ENCODE data around the gene CASTOR1. TPM values are rescaled to one million over a fixed set of nuclear protein-coding genes. Genes with fewer than 3 reads are reported as not detected.

The CASTOR1 gene
- total RNA-seq, 1 experiment from 2014 or later, result 2.0 TPM

DNA sequence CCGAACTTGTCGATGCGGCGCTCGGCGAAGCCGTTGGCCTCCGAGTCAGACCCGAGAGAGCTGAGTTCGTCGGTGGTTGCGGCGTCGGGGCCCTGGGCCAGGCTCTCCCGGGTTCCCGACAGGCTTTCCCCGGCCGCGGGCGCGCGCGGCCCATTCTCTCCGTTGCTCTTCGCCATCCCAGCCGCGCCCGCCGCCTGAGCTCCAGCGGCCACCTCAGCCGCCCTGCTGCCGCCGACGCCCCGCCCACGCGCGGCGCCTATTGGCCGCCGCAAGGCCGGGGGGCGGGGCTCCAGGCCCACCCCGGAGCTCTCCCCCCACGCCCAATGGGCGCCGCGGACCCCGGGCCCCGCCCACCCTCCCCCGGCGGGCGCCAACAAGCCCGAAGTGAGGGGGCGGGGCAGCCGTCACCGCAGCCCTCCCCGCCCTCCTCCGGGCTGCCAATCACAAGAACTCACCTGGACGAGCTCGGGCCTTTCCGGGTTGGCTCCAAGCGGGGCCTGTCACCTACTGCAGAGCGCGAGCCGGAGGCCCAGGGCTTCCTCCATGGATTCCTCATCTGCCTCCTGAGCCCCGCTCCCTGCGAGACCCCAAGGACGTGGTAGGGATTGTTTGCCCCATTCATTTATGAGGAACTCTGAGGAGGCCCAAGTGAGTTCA, 37.5 kb upstream of the CASTOR1 start, which contains the start of gene TBC1D10A:
TSS of gene TBC1D10A (minus strand) at position 236 of the 657 bp plus-strand sequence. CDS start at position 176, 60 bp downstream.
- intact Hi-C loops (cut with micrococcal nuclease; ENCODE audit: unreplicated experiment), result no loop called here
- no TSS peak for BruUV-seq (replicated peaks)
- CTCF ChIA-PET, result interaction anchor here (0.6 kb wide), 1 partner anchor 87 kb away, joined by 6 read pairs; no protein-coding TSS in a partner anchor
- TF ChIP-seq EZH2 (IDR thresholded peaks at IDR 0.05; ENCODE audit: borderline replicate concordance, low read depth, low read length, poor library complexity, severe bottlenecking), result no peak
- TF ChIP-seq, protein P1, sequence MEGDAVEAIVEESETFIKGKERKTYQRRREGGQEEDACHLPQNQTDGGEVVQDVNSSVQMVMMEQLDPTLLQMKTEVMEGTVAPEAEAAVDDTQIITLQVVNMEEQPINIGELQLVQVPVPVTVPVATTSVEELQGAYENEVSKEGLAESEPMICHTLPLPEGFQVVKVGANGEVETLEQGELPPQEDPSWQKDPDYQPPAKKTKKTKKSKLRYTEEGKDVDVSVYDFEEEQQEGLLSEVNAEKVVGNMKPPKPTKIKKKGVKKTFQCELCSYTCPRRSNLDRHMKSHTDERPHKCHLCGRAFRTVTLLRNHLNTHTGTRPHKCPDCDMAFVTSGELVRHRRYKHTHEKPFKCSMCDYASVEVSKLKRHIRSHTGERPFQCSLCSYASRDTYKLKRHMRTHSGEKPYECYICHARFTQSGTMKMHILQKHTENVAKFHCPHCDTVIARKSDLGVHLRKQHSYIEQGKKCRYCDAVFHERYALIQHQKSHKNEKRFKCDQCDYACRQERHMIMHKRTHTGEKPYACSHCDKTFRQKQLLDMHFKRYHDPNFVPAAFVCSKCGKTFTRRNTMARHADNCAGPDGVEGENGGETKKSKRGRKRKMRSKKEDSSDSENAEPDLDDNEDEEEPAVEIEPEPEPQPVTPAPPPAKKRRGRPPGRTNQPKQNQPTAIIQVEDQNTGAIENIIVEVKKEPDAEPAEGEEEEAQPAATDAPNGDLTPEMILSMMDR (conservative IDR thresholded peaks at IDR 0.05; ENCODE audit: low read depth, low read length), result no peak
- peaks cover 23% of the 10 kb centered on the region for H3K4me1 ChIP-seq (ENCODE audit: insufficient read depth, low read length, poor library complexity, severe bottlenecking)
- POLR2A ChIA-PET (ENCODE audit: low non-redundant PET), result interaction anchor here (0.6 kb wide), 1 partner anchor 548 kb away, joined by 5 read pairs; no protein-coding TSS in a partner anchor
- H3K36me3 ChIP-seq (ENCODE audit: insufficient read depth, low read length, poor library complexity, severe bottlenecking), result peaks cover 5% of the 10 kb centered on the region
- DNase-seq (ENCODE audit: low spot score), result peak; percentile 95
- H3K27ac ChIP-seq (ENCODE audit: low read depth, low read length, poor library complexity, severe bottlenecking), result peak within 1 kb of the TSS; percentile 80
- no peaks in the 10 kb centered on the region for H3K9me3 ChIP-seq (ENCODE audit: low read depth, low read length, poor library complexity, severe bottlenecking)
- H3K27me3 ChIP-seq (replicated peaks; ENCODE audit: insufficient read depth, low read depth, low read length, poor library complexity), result no peaks in the 10 kb centered on the region
- peak within 1 kb of the TSS; percentile 80 for H3K4me3 ChIP-seq (ENCODE audit: low read depth, low read length, poor library complexity, severe bottlenecking)

DNA sequence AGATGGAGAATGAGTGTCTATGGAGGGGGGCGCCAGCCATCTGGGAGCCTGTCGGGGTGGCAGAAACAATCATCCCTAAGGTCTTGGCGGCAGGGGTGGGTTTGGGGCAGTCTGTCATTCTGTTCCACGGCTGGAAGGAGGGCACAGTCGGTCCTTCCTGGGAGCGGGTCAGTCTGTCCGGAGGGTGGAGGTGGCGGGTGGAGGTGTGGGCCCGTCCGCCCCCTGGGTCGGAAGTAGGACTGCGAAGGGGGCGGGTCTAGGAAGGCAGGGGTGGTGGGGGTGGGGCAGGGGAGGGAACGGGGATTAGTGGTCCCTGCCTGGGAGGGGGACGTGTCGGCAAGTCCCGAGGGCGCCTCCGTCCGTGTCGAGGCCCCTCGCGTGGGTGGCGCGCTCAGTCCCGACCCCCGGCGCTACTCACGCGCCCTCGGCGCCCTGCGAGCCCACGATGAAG, 37.0 kb upstream of the CASTOR1 start:
- TF ChIP-seq EZH2 (IDR thresholded peaks at IDR 0.05; ENCODE audit: borderline replicate concordance, low read depth, low read length, poor library complexity, severe bottlenecking), result no peak
- TF ChIP-seq, protein P1 (conservative IDR thresholded peaks at IDR 0.05; ENCODE audit: low read depth, low read length), result no peak
- peaks cover 23% of the 10 kb centered on the region for H3K4me1 ChIP-seq (ENCODE audit: insufficient read depth, low read length, poor library complexity, severe bottlenecking)
- peak overlapping the region; percentile 80 for H3K27ac ChIP-seq (ENCODE audit: low read depth, low read length, poor library complexity, severe bottlenecking)
- ChIA-PET CTCF (no interaction called here), POLR2A (ENCODE audit: low non-redundant PET) (no interaction called here)
- BruUV-seq (replicated peaks), result no TSS peak
- no peaks in the 10 kb centered on the region for H3K9me3 ChIP-seq (ENCODE audit: low read depth, low read length, poor library complexity, severe bottlenecking)
- no peaks in the 10 kb centered on the region for H3K27me3 ChIP-seq (replicated peaks; ENCODE audit: insufficient read depth, low read depth, low read length, poor library complexity)
- DNase-seq (ENCODE audit: low spot score), result no peak
- H3K36me3 ChIP-seq (ENCODE audit: insufficient read depth, low read length, poor library complexity, severe bottlenecking), result peaks cover 2% of the 10 kb centered on the region
- peak overlapping the region; percentile 80 for H3K4me3 ChIP-seq (ENCODE audit: low read depth, low read length, poor library complexity, severe bottlenecking)
- intact Hi-C loops (cut with micrococcal nuclease; ENCODE audit: unreplicated experiment), result no loop called here

DNA sequence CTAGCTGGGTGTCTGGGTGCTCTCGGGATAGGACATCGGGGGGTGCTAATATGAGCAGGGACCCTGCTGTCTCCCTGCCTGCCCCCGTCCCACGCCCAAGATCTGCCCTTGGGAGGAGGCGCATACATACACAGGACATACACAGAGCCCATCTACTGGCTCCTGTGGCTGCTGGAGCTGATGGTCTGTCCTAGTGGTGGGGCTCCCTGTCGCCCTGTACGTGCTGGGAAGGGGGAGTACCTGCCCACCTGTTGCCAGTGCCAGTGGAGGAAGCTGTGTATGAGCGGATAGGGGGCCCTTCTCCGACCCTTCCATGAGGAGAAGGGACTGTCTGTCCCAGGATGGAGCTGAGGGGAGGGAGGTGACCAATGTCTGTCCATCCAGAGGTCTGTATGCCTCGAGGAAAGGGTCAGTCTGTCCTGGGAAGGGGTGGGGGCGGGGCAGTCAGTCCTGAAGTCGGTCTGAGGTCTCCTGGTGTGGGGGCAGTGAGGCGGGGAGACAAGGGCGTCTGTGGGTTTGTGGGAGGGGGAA, 36.5 kb upstream of the CASTOR1 start:
- Histone ChIP-seq H3K9me3 (ENCODE audit: low read depth, low read length, poor library complexity, severe bottlenecking) (no peaks in the 10 kb centered on the region), H3K4me1 (ENCODE audit: insufficient read depth, low read length, poor library complexity, severe bottlenecking) (peaks cover 23% of the 10 kb centered on the region), H3K27me3 (replicated peaks; ENCODE audit: insufficient read depth, low read depth, low read length, poor library complexity) (no peaks in the 10 kb centered on the region), H3K27ac (ENCODE audit: low read depth, low read length, poor library complexity, severe bottlenecking) (peak overlapping the region; percentile 80), H3K36me3 (ENCODE audit: insufficient read depth, low read length, poor library complexity, severe bottlenecking) (no peaks in the 10 kb centered on the region), H3K4me3 (ENCODE audit: low read depth, low read length, poor library complexity, severe bottlenecking) (peak overlapping the region; percentile 80)
- no TSS peak for BruUV-seq (replicated peaks)
- CTCF ChIA-PET, result no interaction called here
- TF ChIP-seq EZH2 (IDR thresholded peaks at IDR 0.05; ENCODE audit: borderline replicate concordance, low read depth, low read length, poor library complexity, severe bottlenecking), result no peak
- TF ChIP-seq, protein P1 (conservative IDR thresholded peaks at IDR 0.05; ENCODE audit: low read depth, low read length), result no peak
- POLR2A ChIA-PET (ENCODE audit: low non-redundant PET), result no interaction called here
- DNase-seq (ENCODE audit: low spot score), result no peak
- intact Hi-C loops (cut with micrococcal nuclease; ENCODE audit: unreplicated experiment), result no loop called here
